GM04504 (cell line): ENCODE results near the gene UNC119B.
"Not testable (repeated sequence)": the region's sequence is repeated elsewhere in the genome, so short reads cannot be mapped to it uniquely, and the experiment has no call there.

Source experiments
- DNase-seq: peaks from one replicate; pipeline ENCODE4 v3.0.0-alpha.2; 2012; ENCODE audit warnings: low read depth

UNC119B gene

GRCh38 chr12:120719496-120720233, 9.4 kb downstream of the UNC119B start:
- DNase-seq: no peak

GRCh38 chr12:120720234-120720986, 10.2 kb downstream of the UNC119B start:
- DNase-seq: peak; percentile 38

- no peak for DNase-seq
These were observed 10.9 kb downstream of the UNC119B start for GRCh38 chr12:120720987-120721801.

- DNase-seq: no peak
These were observed 11.6 kb downstream of the UNC119B start for GRCh38 chr12:120721866-120722265.

- no peak for DNase-seq
These were observed 12.5 kb downstream of the UNC119B start for GRCh38 chr12:120722784-120723183.

GRCh38 chr12:120724720-120725119, 14.5 kb downstream of the UNC119B start:
- DNase-seq: no peak

- DNase-seq: no peak
These were observed 14.9 kb downstream of the UNC119B start for GRCh38 chr12:120725151-120725658.

GRCh38 chr12:120725659-120726509, 15.6 kb downstream of the UNC119B start, which contains the start of gene ACADS:
TSS of gene ACADS (plus strand) at chr12:120725826. CDS start at chr12:120725886, 60 bp downstream.
- DNase-seq: peak; percentile 60

- DNase-seq: no peak
These were observed 16.2 kb downstream of the UNC119B start for GRCh38 chr12:120726510-120726793.

- DNase-seq: no peak
These were observed 16.7 kb downstream of the UNC119B start for GRCh38 chr12:120726961-120727360.

GRCh38 chr12:120732198-120732597, 21.9 kb downstream of the UNC119B start:
- DNase-seq: not testable (repeated sequence)

GRCh38 chr12:120733574-120733973, 23.3 kb downstream of the UNC119B start:
- DNase-seq: no peak

GRCh38 chr12:120734210-120734609, 24.0 kb downstream of the UNC119B start:
- no peak for DNase-seq

GRCh38 chr12:120735181-120735580, 24.9 kb downstream of the UNC119B start:
- no peak for DNase-seq

GRCh38 chr12:120736404-120737331, 26.4 kb downstream of the UNC119B start:
- DNase-seq: no peak

- DNase-seq: no peak
These were observed 27.4 kb downstream of the UNC119B start for GRCh38 chr12:120737557-120738251.

- no peak for DNase-seq
These were observed 28.2 kb downstream of the UNC119B start for GRCh38 chr12:120738252-120739030.

- DNase-seq: no peak
These were observed 28.9 kb downstream of the UNC119B start for GRCh38 chr12:120739031-120739762.
